ENCODE measurements around the gene SIGLEC1. TPM values are rescaled to one million over a fixed set of nuclear protein-coding genes. Genes with fewer than 3 reads are reported as not detected.

Gene SIGLEC1
- total RNA-seq, 1 donor from 2014 or later: not detected

- peak; percentile 87 for DNase-seq (ENCODE audit: low spot score)
- TF ChIP-seq CTCF (IDR thresholded peaks at IDR 0.05): no peak
- Mint-ChIP-seq H3K4me1 (ENCODE audit: low read depth) (peaks cover 6% of the 10 kb centered on the region), H3K27ac (ENCODE audit: unreplicated experiment) (no peak overlapping the region), H3K4me3 (ENCODE audit: unreplicated experiment) (peak overlapping the region; percentile 62), H3K9me3 (ENCODE audit: low read depth) (no peaks in the 10 kb centered on the region), H3K36me3 (ENCODE audit: low read depth) (peaks cover 2% of the 10 kb centered on the region), H3K27me3 (ENCODE audit: low read depth) (peaks cover 9% of the 10 kb centered on the region)
These were observed 32.6 kb upstream of the SIGLEC1 start for GRCh38 chr20:3744806-3745685.

GRCh38 chr20:3744037-3744436, 31.6 kb upstream of the SIGLEC1 start:
- Mint-ChIP-seq H3K9me3 (ENCODE audit: low read depth) (no peaks in the 10 kb centered on the region), H3K4me3 (ENCODE audit: unreplicated experiment) (no peak overlapping the region), H3K27me3 (ENCODE audit: low read depth) (peaks cover 8% of the 10 kb centered on the region), H3K4me1 (ENCODE audit: low read depth) (peaks cover 4% of the 10 kb centered on the region), H3K27ac (ENCODE audit: unreplicated experiment) (no peak overlapping the region), H3K36me3 (ENCODE audit: low read depth) (peaks cover 2% of the 10 kb centered on the region)
- no peak for TF ChIP-seq CTCF (IDR thresholded peaks at IDR 0.05)
- peak; percentile 28 for DNase-seq (ENCODE audit: low spot score)

GRCh38 chr20:3743251-3743650, 30.9 kb upstream of the SIGLEC1 start:
- TF ChIP-seq CTCF (IDR thresholded peaks at IDR 0.05): no peak
- H3K36me3 Mint-ChIP-seq (ENCODE audit: low read depth): peaks cover 2% of the 10 kb centered on the region
- DNase-seq (ENCODE audit: low spot score): no peak
- H3K27ac Mint-ChIP-seq (ENCODE audit: unreplicated experiment): no peak overlapping the region
- H3K9me3 Mint-ChIP-seq (ENCODE audit: low read depth): no peaks in the 10 kb centered on the region
- peaks cover 8% of the 10 kb centered on the region for H3K27me3 Mint-ChIP-seq (ENCODE audit: low read depth)
- H3K4me3 Mint-ChIP-seq (ENCODE audit: unreplicated experiment): no peak overlapping the region
- peaks cover 4% of the 10 kb centered on the region for H3K4me1 Mint-ChIP-seq (ENCODE audit: low read depth)

- DNase-seq (ENCODE audit: low spot score): peak; percentile 80
- peaks cover 4% of the 10 kb centered on the region for H3K4me1 Mint-ChIP-seq (ENCODE audit: low read depth)
- no peak for TF ChIP-seq CTCF (IDR thresholded peaks at IDR 0.05)
- H3K36me3 Mint-ChIP-seq (ENCODE audit: low read depth): peaks cover 2% of the 10 kb centered on the region
- no peak overlapping the region for H3K4me3 Mint-ChIP-seq (ENCODE audit: unreplicated experiment)
- H3K27ac Mint-ChIP-seq (ENCODE audit: unreplicated experiment): no peak overlapping the region
- H3K9me3 Mint-ChIP-seq (ENCODE audit: low read depth): no peaks in the 10 kb centered on the region
- peaks cover 10% of the 10 kb centered on the region for H3K27me3 Mint-ChIP-seq (ENCODE audit: low read depth)
These were observed 29.5 kb upstream of the SIGLEC1 start for GRCh38 chr20:3741836-3742458.

GRCh38 chr20:3740615-3741301, 28.4 kb upstream of the SIGLEC1 start:
- peaks cover 4% of the 10 kb centered on the region for H3K4me1 Mint-ChIP-seq (ENCODE audit: low read depth)
- H3K36me3 Mint-ChIP-seq (ENCODE audit: low read depth): peaks cover 2% of the 10 kb centered on the region
- H3K9me3 Mint-ChIP-seq (ENCODE audit: low read depth): no peaks in the 10 kb centered on the region
- no peak overlapping the region for H3K27ac Mint-ChIP-seq (ENCODE audit: unreplicated experiment)
- DNase-seq (ENCODE audit: low spot score): peak; percentile 71
- no peak overlapping the region for H3K4me3 Mint-ChIP-seq (ENCODE audit: unreplicated experiment)
- no peak for TF ChIP-seq CTCF (IDR thresholded peaks at IDR 0.05)
- peaks cover 5% of the 10 kb centered on the region for H3K27me3 Mint-ChIP-seq (ENCODE audit: low read depth)
